Stomach (tissue), 4 donors: ENCODE measurements around the gene KATNB1.

Experiments
- CTCF ChIP-seq, 7 experiments: fragments of 450-650 bp in 4 of 7; fragments of 200-600 bp in 3 of 7; sonication (generic) in 3 of 7; IDR thresholded peaks; one replicate each; pipeline ENCODE4 v1.5.1; 2016 to 2019; ENCODE audit warnings: antibody characterized with exemption in 7 of 7, control low read depth in 2 of 7, mild to moderate bottlenecking in 1 of 7
- EP300 ChIP-seq: sonication (generic); formaldehyde crosslinking; IDR thresholded peaks from one replicate; pipeline ENCODE4 v1.6.1; 2017; ENCODE audit warnings: antibody characterized with exemption
- POLR2A ChIP-seq, 4 donors: fragments of 450-650 bp; IDR thresholded peaks; one replicate each; pipeline ENCODE4 v1.6.1; 2016; ENCODE audit warnings: antibody characterized with exemption in 4 of 4, control low read depth in 2 of 4, mild to moderate bottlenecking in 1 of 4, moderate library complexity in 1 of 4
- POLR2AphosphoS5 ChIP-seq, 3 donors: sonication (generic); formaldehyde crosslinking; IDR thresholded peaks; one replicate each; pipeline ENCODE4 v1.6.1; 2016; ENCODE audit warnings: antibody characterized with exemption in 3 of 3

DNA sequence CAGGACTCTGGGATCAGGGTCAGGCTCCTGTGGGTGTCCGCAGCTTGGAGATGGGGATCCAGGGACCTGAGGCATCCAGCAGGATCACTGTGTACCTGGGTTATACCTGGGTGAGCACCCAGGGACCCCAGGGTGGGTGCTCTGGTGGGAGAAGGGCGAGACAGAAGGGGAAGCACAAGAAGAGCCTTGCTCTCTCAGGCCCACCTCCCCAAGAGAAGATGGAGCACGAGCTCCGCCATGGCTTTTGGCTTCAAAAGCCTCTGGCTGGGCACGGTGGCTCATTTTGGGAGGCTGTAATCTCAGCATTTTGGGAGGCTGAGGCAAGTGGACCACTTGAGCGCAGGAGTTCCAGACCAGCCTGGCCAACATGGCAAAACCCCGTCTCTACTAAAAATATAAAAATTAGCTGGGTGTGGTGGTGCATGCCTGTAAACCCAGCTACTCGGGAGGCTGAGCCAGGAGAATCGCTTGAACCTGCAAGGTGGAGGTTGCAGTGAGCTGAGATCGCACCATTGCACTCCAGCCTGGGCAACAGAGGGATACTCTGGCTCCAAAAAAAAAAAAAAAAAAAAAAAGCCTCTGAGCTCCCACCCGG lies 32.1 kb upstream of the KATNB1 start:
- no peak for TF ChIP-seq CTCF (IDR thresholded peaks at IDR 0.05)
- TF ChIP-seq POLR2A (IDR thresholded peaks at IDR 0.05), result no peak
- TF ChIP-seq EP300, result no peak
- no peak for TF ChIP-seq POLR2AphosphoS5 (IDR thresholded peaks at IDR 0.05)
